ENCODE measurements around the gene CCR2. TPM values are rescaled to one million over a fixed set of nuclear protein-coding genes. Genes with fewer than 3 reads are reported as not detected.
A peak's percentile ranks its signal among the peaks of the same experiment; 100 is the strongest.

The CCR2 gene
- total RNA-seq, 1 experiment from 2014 or later = not detected

- no peak overlapping the region for H3K4me3 ChIP-seq (ENCODE audit: insufficient read depth, low read depth, low read length)
- H3K36me3 ChIP-seq (replicated peaks; ENCODE audit: control insufficient read depth, insufficient read depth, low read length) = no peaks in the 10 kb centered on the region
- H3K27me3 ChIP-seq (ENCODE audit: control insufficient read depth, insufficient read depth, low read length) = no peaks in the 10 kb centered on the region
- no peak for DNase-seq
Measured at GRCh38 chr3:46365041-46365440, 11.1 kb downstream of the CCR2 start.

- Histone ChIP-seq H3K4me3 (ENCODE audit: insufficient read depth, low read depth, low read length) (no peak overlapping the region), H3K36me3 (replicated peaks; ENCODE audit: control insufficient read depth, insufficient read depth, low read length) (no peaks in the 10 kb centered on the region), H3K27me3 (ENCODE audit: control insufficient read depth, insufficient read depth, low read length) (no peaks in the 10 kb centered on the region)
- no peak for DNase-seq
Measured at GRCh38 chr3:46365737-46366524, 12.0 kb downstream of the CCR2 start.

- no peak for DNase-seq
- H3K4me3 ChIP-seq (ENCODE audit: insufficient read depth, low read depth, low read length) = no peak overlapping the region
- no peaks in the 10 kb centered on the region for H3K36me3 ChIP-seq (replicated peaks; ENCODE audit: control insufficient read depth, insufficient read depth, low read length)
- H3K27me3 ChIP-seq (ENCODE audit: control insufficient read depth, insufficient read depth, low read length) = no peaks in the 10 kb centered on the region
Measured at GRCh38 chr3:46367811-46368210, 13.9 kb downstream of the CCR2 start.

- no peaks in the 10 kb centered on the region for H3K27me3 ChIP-seq (ENCODE audit: control insufficient read depth, insufficient read depth, low read length)
- DNase-seq = peak; percentile 60
- no peaks in the 10 kb centered on the region for H3K36me3 ChIP-seq (replicated peaks; ENCODE audit: control insufficient read depth, insufficient read depth, low read length)
- H3K4me3 ChIP-seq (ENCODE audit: insufficient read depth, low read depth, low read length) = no peak overlapping the region
Measured at GRCh38 chr3:46368569-46368968, 14.7 kb downstream of the CCR2 start.

GRCh38 chr3:46369151-46369550, 15.2 kb downstream of the CCR2 start:
- Histone ChIP-seq H3K36me3 (replicated peaks; ENCODE audit: control insufficient read depth, insufficient read depth, low read length) (no peaks in the 10 kb centered on the region), H3K27me3 (ENCODE audit: control insufficient read depth, insufficient read depth, low read length) (no peaks in the 10 kb centered on the region), H3K4me3 (ENCODE audit: insufficient read depth, low read depth, low read length) (no peak overlapping the region)
- DNase-seq = no peak

- Histone ChIP-seq H3K27me3 (ENCODE audit: control insufficient read depth, insufficient read depth, low read length) (no peaks in the 10 kb centered on the region), H3K4me3 (ENCODE audit: insufficient read depth, low read depth, low read length) (no peak overlapping the region), H3K36me3 (replicated peaks; ENCODE audit: control insufficient read depth, insufficient read depth, low read length) (no peaks in the 10 kb centered on the region)
- DNase-seq = no peak
Measured at GRCh38 chr3:46369675-46370132, 15.8 kb downstream of the CCR2 start.

- Histone ChIP-seq H3K27me3 (ENCODE audit: control insufficient read depth, insufficient read depth, low read length) (no peaks in the 10 kb centered on the region), H3K36me3 (replicated peaks; ENCODE audit: control insufficient read depth, insufficient read depth, low read length) (no peaks in the 10 kb centered on the region), H3K4me3 (ENCODE audit: insufficient read depth, low read depth, low read length) (no peak within 1 kb of the TSS)
- DNase-seq = no peak
Measured at GRCh38 chr3:46370839-46371518, 17.1 kb downstream of the CCR2 start, which contains the start of gene CCR5. Gene CCR5 (plus strand): TSS chr3:46370946. CDS start chr3:46372903, 1,957 bp downstream.

GRCh38 chr3:46371519-46372340, 17.8 kb downstream of the CCR2 start:
- Histone ChIP-seq H3K27me3 (ENCODE audit: control insufficient read depth, insufficient read depth, low read length) (no peaks in the 10 kb centered on the region), H3K4me3 (ENCODE audit: insufficient read depth, low read depth, low read length) (no peak overlapping the region)
- DNase-seq = no peak

GRCh38 chr3:46372492-46373359, 18.8 kb downstream of the CCR2 start:
- no peaks in the 10 kb centered on the region for H3K27me3 ChIP-seq (ENCODE audit: control insufficient read depth, insufficient read depth, low read length)
- DNase-seq = no peak

More at GRCh38 chr3:46371519-46372340, 17.8 kb downstream of the CCR2 start:
- H3K36me3 ChIP-seq (replicated peaks; ENCODE audit: control insufficient read depth, insufficient read depth, low read length) = no peaks in the 10 kb centered on the region

GRCh38 chr3:46374755-46375154, 20.8 kb downstream of the CCR2 start:
- no peak for DNase-seq
- Histone ChIP-seq H3K36me3 (replicated peaks; ENCODE audit: control insufficient read depth, insufficient read depth, low read length) (no peaks in the 10 kb centered on the region), H3K4me3 (ENCODE audit: insufficient read depth, low read depth, low read length) (no peak overlapping the region), H3K27me3 (ENCODE audit: control insufficient read depth, insufficient read depth, low read length) (no peaks in the 10 kb centered on the region)

More at GRCh38 chr3:46372492-46373359, 18.8 kb downstream of the CCR2 start:
- H3K36me3 ChIP-seq (replicated peaks; ENCODE audit: control insufficient read depth, insufficient read depth, low read length) = no peaks in the 10 kb centered on the region
- H3K4me3 ChIP-seq (ENCODE audit: insufficient read depth, low read depth, low read length) = no peak overlapping the region

- no peak for DNase-seq
- H3K36me3 ChIP-seq (replicated peaks; ENCODE audit: control insufficient read depth, insufficient read depth, low read length) = no peaks in the 10 kb centered on the region
- H3K4me3 ChIP-seq (ENCODE audit: insufficient read depth, low read depth, low read length) = no peak overlapping the region
- no peaks in the 10 kb centered on the region for H3K27me3 ChIP-seq (ENCODE audit: control insufficient read depth, insufficient read depth, low read length)
Measured at GRCh38 chr3:46375218-46375617, 21.3 kb downstream of the CCR2 start.

- no peak for DNase-seq
- no peaks in the 10 kb centered on the region for H3K36me3 ChIP-seq (replicated peaks; ENCODE audit: control insufficient read depth, insufficient read depth, low read length)
- no peaks in the 10 kb centered on the region for H3K27me3 ChIP-seq (ENCODE audit: control insufficient read depth, insufficient read depth, low read length)
- no peak overlapping the region for H3K4me3 ChIP-seq (ENCODE audit: insufficient read depth, low read depth, low read length)
Measured at GRCh38 chr3:46375814-46376213, 21.9 kb downstream of the CCR2 start.

- DNase-seq = peak; percentile 61
- H3K36me3 ChIP-seq (replicated peaks; ENCODE audit: control insufficient read depth, insufficient read depth, low read length) = no peaks in the 10 kb centered on the region
- H3K4me3 ChIP-seq (ENCODE audit: insufficient read depth, low read depth, low read length) = no peak overlapping the region
- no peaks in the 10 kb centered on the region for H3K27me3 ChIP-seq (ENCODE audit: control insufficient read depth, insufficient read depth, low read length)
Measured at GRCh38 chr3:46378426-46378942, 24.6 kb downstream of the CCR2 start.

Measured in H7 (cell line).